Gastroesophageal sphincter (tissue), 4 donors: ENCODE measurements around the gene STAT5B. TPM values are rescaled to one million over a fixed set of nuclear protein-coding genes. Genes with fewer than 3 reads are reported as not detected.
"Not testable (repeated sequence)": the region's sequence is repeated elsewhere in the genome, so short reads cannot be mapped to it uniquely, and the experiment has no call there.

Experiments used
- ATAC-seq: fragments of 150-250 bp; one replicate; pipeline ENCODE4 v1.9.1; 2016; ENCODE audit warnings: mild to moderate bottlenecking, moderate library complexity
- H3K27ac ChIP-seq, 4 donors: fragments of 200-600 bp; sonication (generic) in 3 of 4; 1 replicate in 3 of 4; 2 replicates in 1 of 4; pipeline ENCODE4 v1.5.1; 2016 to 2019
- H3K27me3 ChIP-seq: fragments of 200-600 bp; sonication (generic); one replicate; pipeline ENCODE4 v1.5.1; 2019
- H3K36me3 ChIP-seq, 2 donors: fragments of 200-600 bp; sonication (generic); one replicate each; pipeline ENCODE4 v1.5.1; 2019; ENCODE audit warnings: control low read depth in 1 of 2
- H3K4me1 ChIP-seq, 3 donors: fragments of 200-600 bp; sonication (generic); 1 replicate in 2 of 3; 2 replicates in 1 of 3; pipeline ENCODE4 v1.5.1; 2016 to 2019; ENCODE audit warnings: control low read depth in 2 of 3
- H3K4me3 ChIP-seq, 2 donors: fragments of 200-600 bp; sonication (generic); one replicate each; pipeline ENCODE4 v1.5.1; 2019; ENCODE audit warnings: mild to moderate bottlenecking in 1 of 2, moderate library complexity in 1 of 2
- H3K9me3 ChIP-seq, 3 donors: fragments of 200-600 bp; sonication (generic); one replicate each; pipeline ENCODE4 v1.5.1; 2017 to 2019; ENCODE audit warnings: control low read depth in 2 of 3
- CTCF ChIP-seq, 4 experiments: fragments of 200-600 bp in 2 of 4; fragments of 450-650 bp in 2 of 4; sonication (generic) in 1 of 4; IDR thresholded peaks; one replicate each; pipeline ENCODE4 v1.5.1; 2017 to 2019; ENCODE audit warnings: antibody characterized with exemption in 4 of 4, mild to moderate bottlenecking in 2 of 4, moderate library complexity in 2 of 4
- EP300 ChIP-seq: sonication (generic); formaldehyde crosslinking; IDR thresholded peaks from one replicate; pipeline ENCODE4 v1.6.1; 2017; ENCODE audit warnings: antibody characterized with exemption, mild to moderate bottlenecking
- POLR2A ChIP-seq, 2 donors: fragments of 450-650 bp; IDR thresholded peaks; one replicate each; pipeline ENCODE4 v1.6.1; 2017; ENCODE audit warnings: antibody characterized with exemption in 2 of 2, mild to moderate bottlenecking in 2 of 2, moderate library complexity in 1 of 2
- POLR2AphosphoS5 ChIP-seq: sonication (generic); formaldehyde crosslinking; IDR thresholded peaks from one replicate; pipeline ENCODE4 v1.6.1; 2017; ENCODE audit warnings: antibody characterized with exemption
- WGBS, 2 donors: methylation state at CpG; one replicate each; pipeline ENCODE4 v1.1.5; 2018; ENCODE audit warnings: low coverage in 1 of 2; 5-methylcytosine and 5-hydroxymethylcytosine counted together
- total RNA-seq, 4 donors: library from RNA; depleted of rRNA; stranded (reverse); fragments of >200 nt; gene quantifications; one replicate each; pipeline ENCODE4 v1.1.0, GENCODE V29; 2016

STAT5B gene
- total RNA-seq, 4 donors from 2014 or later: 73.3 to 98.3 (median 95.6) TPM

- WGBS, 2 donors: 86 to 100% methylated on average over 1 to 5 of the region's 5 CpGs
These were observed 28.5 kb downstream of the STAT5B start for GRCh38 chr17:42247734-42248133.

GRCh38 chr17:42246515-42246914 is 29.7 kb downstream of the STAT5B start:
- TF ChIP-seq EP300: no peak
- no peak for TF ChIP-seq CTCF (IDR thresholded peaks at IDR 0.05)
- no peak for TF ChIP-seq POLR2AphosphoS5
- no peak for TF ChIP-seq POLR2A (IDR thresholded peaks at IDR 0.05)
- ATAC-seq: no peak
- WGBS, 2 donors: 52 to 81% methylated on average over 6 to 7 of the region's 7 CpGs
- peaks cover 5 to 73% (median 13%) of the 10 kb centered on the region in 3 donors for H3K4me1 ChIP-seq
- peak overlapping the region; percentile 45 to 90 (median 85) for H3K27ac ChIP-seq
- H3K4me3 ChIP-seq: no peak overlapping the region
- no peaks in the 10 kb centered on the region for H3K36me3 ChIP-seq
- H3K27me3 ChIP-seq: no peaks in the 10 kb centered on the region
- H3K9me3 ChIP-seq: no peaks in the 10 kb centered on the region

More at GRCh38 chr17:42247734-42248133, 28.5 kb downstream of the STAT5B start:
- no peak for ATAC-seq
- H3K4me1 ChIP-seq: peaks cover 5 to 74% (median 13%) of the 10 kb centered on the region in 3 donors
- TF ChIP-seq POLR2A (IDR thresholded peaks at IDR 0.05) (no peak), POLR2AphosphoS5 (no peak), CTCF (IDR thresholded peaks at IDR 0.05) (no peak), EP300 (no peak)
- H3K4me3 ChIP-seq: no peak overlapping the region
- no peaks in the 10 kb centered on the region for H3K9me3 ChIP-seq
- H3K36me3 ChIP-seq: no peaks in the 10 kb centered on the region
- peak overlapping the region; percentile 84 to 99 (median 88) for H3K27ac ChIP-seq
- H3K27me3 ChIP-seq: no peaks in the 10 kb centered on the region

- ATAC-seq, H3K9me3 ChIP-seq, H3K36me3 ChIP-seq, H3K27ac ChIP-seq, H3K4me3 ChIP-seq, H3K27me3 ChIP-seq: not testable (repeated sequence)
- WGBS, 2 donors: 96 to 100% methylated on average over 1 to 8 of the region's 11 CpGs
- peaks cover 5 to 61% (median 13%) of the 10 kb centered on the region in 3 donors for H3K4me1 ChIP-seq
These were observed 31.0 kb downstream of the STAT5B start for GRCh38 chr17:42245183-42245582.

- not testable (repeated sequence) for H3K27me3 ChIP-seq, ATAC-seq, H3K27ac ChIP-seq, H3K4me3 ChIP-seq, H3K36me3 ChIP-seq, H3K9me3 ChIP-seq
- WGBS, 2 donors: 100% methylated on average over 1 of the region's 3 CpGs; no CpG with 5 or more reads in 1 of the 2 donors
- H3K4me1 ChIP-seq: peaks cover 4 to 51% (median 6%) of the 10 kb centered on the region in 3 donors
These were observed 32.1 kb downstream of the STAT5B start for GRCh38 chr17:42244116-42244515.

GRCh38 chr17:42243493-42243982 is 32.7 kb downstream of the STAT5B start:
- H3K4me1 ChIP-seq: peaks cover 0 to 53% (median 2%) of the 10 kb centered on the region in 3 donors
- H3K27me3 ChIP-seq: no peaks in the 10 kb centered on the region
- H3K27ac ChIP-seq: no peak overlapping the region
- TF ChIP-seq POLR2A (IDR thresholded peaks at IDR 0.05): no peak
- H3K4me3 ChIP-seq: no peak overlapping the region
- ATAC-seq: no peak
- H3K36me3 ChIP-seq: no peaks in the 10 kb centered on the region
- H3K9me3 ChIP-seq: no peaks in the 10 kb centered on the region
- WGBS, 2 donors: 74 to 81% methylated on average over 4 to 5 of the region's 5 CpGs

GRCh38 chr17:42241871-42242270 is 34.3 kb downstream of the STAT5B start:
- H3K4me1 ChIP-seq: peaks cover 0 to 39% (median 0%) of the 10 kb centered on the region in 3 donors
- 91 to 100% methylated on average over 1 of the region's 1 CpG for WGBS, 2 donors
- H3K27me3 ChIP-seq: no peaks in the 10 kb centered on the region
- no peak for ATAC-seq
- no peaks in the 10 kb centered on the region for H3K36me3 ChIP-seq
- H3K4me3 ChIP-seq: no peak overlapping the region
- no peak for TF ChIP-seq CTCF (IDR thresholded peaks at IDR 0.05)
- no peak for TF ChIP-seq POLR2AphosphoS5
- no peak for TF ChIP-seq POLR2A (IDR thresholded peaks at IDR 0.05)
- H3K9me3 ChIP-seq: no peaks in the 10 kb centered on the region
- H3K27ac ChIP-seq: no peak overlapping the region

GRCh38 chr17:42240863-42241262 is 35.3 kb downstream of the STAT5B start:
- H3K4me3 ChIP-seq, H3K36me3 ChIP-seq, H3K9me3 ChIP-seq, ATAC-seq, H3K27me3 ChIP-seq, H3K27ac ChIP-seq: not testable (repeated sequence)
- WGBS, 2 donors: 81 to 87% methylated on average over 3 to 4 of the region's 4 CpGs
- H3K4me1 ChIP-seq: peaks cover 0 to 29% (median 0%) of the 10 kb centered on the region in 3 donors
